Endodermal cell (in vitro differentiated cells): ENCODE data around the gene ZPLD1. TPM values are rescaled to one million over a fixed set of nuclear protein-coding genes. Genes with fewer than 3 reads are reported as not detected.

ENCODE experiments used
- DNase-seq: peaks from one replicate; pipeline ENCODE4 v3.0.0-alpha.2; 2017
- H3K27ac ChIP-seq: 2 replicates; pipeline ENCODE4 v1.5.1; 2013; ENCODE audit warnings: mild to moderate bottlenecking, low read depth, low read length, moderate library complexity
- H3K27me3 ChIP-seq: 2 replicates; pipeline ENCODE4 v1.6.1; 2013; ENCODE audit warnings: mild to moderate bottlenecking, low read length, moderate library complexity; ENCODE audit not compliant: insufficient read depth, control insufficient read depth, poor library complexity, severe bottlenecking
- H3K36me3 ChIP-seq: 2 replicates; pipeline ENCODE4 v1.7.0; 2013; ENCODE audit warnings: mild to moderate bottlenecking, low read length, moderate library complexity; ENCODE audit not compliant: control insufficient read depth, insufficient read depth
- H3K4me1 ChIP-seq: one replicate; pipeline ENCODE4 v1.7.0; 2013; ENCODE audit warnings: low read length; ENCODE audit not compliant: control insufficient read depth, insufficient read depth
- H3K4me3 ChIP-seq: 2 replicates; pipeline ENCODE4 v1.5.1; 2013; ENCODE audit warnings: mild to moderate bottlenecking, low read length, moderate library complexity
- H3K9ac ChIP-seq: 2 replicates; pipeline ENCODE4 v1.6.1; 2013; ENCODE audit warnings: mild to moderate bottlenecking, low read length, moderate library complexity; ENCODE audit not compliant: poor library complexity, severe bottlenecking; ENCODE audit errors: extremely low read depth
- H3K9me3 ChIP-seq: 2 replicates; pipeline ENCODE4 v1.6.1; 2013; ENCODE audit warnings: mild to moderate bottlenecking, low read length, moderate library complexity; ENCODE audit not compliant: control insufficient read depth
- H3K27ac Mint-ChIP-seq: 2 replicates; pipeline ENCODE4 v1.8.0; 2020; ENCODE audit warnings: mixed read lengths
- H3K27me3 Mint-ChIP-seq: 2 replicates; pipeline ENCODE4 v1.8.0; 2021; ENCODE audit warnings: mild to moderate bottlenecking, mixed read lengths; ENCODE audit not compliant: insufficient read depth
- H3K36me3 Mint-ChIP-seq: 2 replicates; pipeline ENCODE4 v1.8.0; 2020; ENCODE audit warnings: low read depth, mixed read lengths
- H3K4me1 Mint-ChIP-seq: 2 replicates; pipeline ENCODE4 v1.8.0; 2020; ENCODE audit warnings: mixed read lengths
- H3K4me3 Mint-ChIP-seq: 2 replicates; pipeline ENCODE4 v1.8.0; 2020; ENCODE audit warnings: mild to moderate bottlenecking, moderate library complexity, mixed read lengths
- H3K9me3 Mint-ChIP-seq: 2 replicates; pipeline ENCODE4 v1.8.0; 2020; ENCODE audit warnings: mild to moderate bottlenecking, mixed read lengths
- CTCF ChIP-seq: fragments of 200-600 bp; sonication (generic); conservative IDR thresholded peaks from 2 replicates; pipeline ENCODE4 v1.5.0; 2021; ENCODE audit warnings: antibody characterized with exemption, mild to moderate bottlenecking
- WGBS, 2 experiments: methylation state at CpG; one replicate each; pipeline versions ENCODE4 v1.1.5 to v1.1.7; 2013; ENCODE audit warnings: missing lambda C conversion rate in 2 of 2, mixed read lengths in 1 of 2; ENCODE audit not compliant: insufficient coverage in 1 of 2, insufficient read length in 1 of 2; 5-methylcytosine and 5-hydroxymethylcytosine counted together
- total RNA-seq, 2 donors: library from RNA; stranded (reverse); fragmentation: NEBNext Ultra II Directional in 1 of 2; extraction: Animal tissue kit (Norgen Biotek cat#: 25700) in 1 of 2; gene quantifications; 2 replicates in 1 of 2; 3 replicates in 1 of 2; pipeline ENCODE4 v1.2.1, GENCODE V29; 2021

Gene ZPLD1
- total RNA-seq, 2 donors from 2014 or later, result 0.18 TPM; not detected in 1

GRCh38 chr3:102466001-102466400 is 31.2 kb downstream of the ZPLD1 start:
- Mint-ChIP-seq H3K4me3 (no peak overlapping the region), H3K36me3 (no peaks in the 10 kb centered on the region), H3K9me3 (no peaks in the 10 kb centered on the region), H3K4me1 (no peaks in the 10 kb centered on the region), H3K27me3 (no peaks in the 10 kb centered on the region), H3K27ac (no peak overlapping the region)
- WGBS, 2 experiments, result 70 to 88% methylated on average over 1 of the region's 1 CpG
- Histone ChIP-seq H3K27ac (no peak overlapping the region), H3K36me3 (no peaks in the 10 kb centered on the region), H3K9ac (no peak overlapping the region), H3K27me3 (no peaks in the 10 kb centered on the region), H3K9me3 (no peaks in the 10 kb centered on the region), H3K4me3 (no peak overlapping the region), H3K4me1 (no peaks in the 10 kb centered on the region)
- peak; percentile 36 for TF ChIP-seq CTCF
- no peak for DNase-seq

GRCh38 chr3:102470066-102470465 is 35.3 kb downstream of the ZPLD1 start:
- Mint-ChIP-seq H3K36me3 (no peaks in the 10 kb centered on the region), H3K9me3 (no peaks in the 10 kb centered on the region), H3K4me1 (no peaks in the 10 kb centered on the region), H3K4me3 (no peak overlapping the region), H3K27ac (no peak overlapping the region), H3K27me3 (no peaks in the 10 kb centered on the region)
- no peak for TF ChIP-seq CTCF
- no peaks in the 10 kb centered on the region for H3K4me1 ChIP-seq
- H3K27ac ChIP-seq, result no peak overlapping the region
- 92 to 94% methylated on average over 3 to 6 of the region's 6 CpGs for WGBS, 2 experiments
- H3K9me3 ChIP-seq, result no peaks in the 10 kb centered on the region
- no peak overlapping the region for H3K4me3 ChIP-seq
- H3K9ac ChIP-seq, result no peak overlapping the region
- no peaks in the 10 kb centered on the region for H3K27me3 ChIP-seq
- no peak for DNase-seq
- no peaks in the 10 kb centered on the region for H3K36me3 ChIP-seq

DNA sequence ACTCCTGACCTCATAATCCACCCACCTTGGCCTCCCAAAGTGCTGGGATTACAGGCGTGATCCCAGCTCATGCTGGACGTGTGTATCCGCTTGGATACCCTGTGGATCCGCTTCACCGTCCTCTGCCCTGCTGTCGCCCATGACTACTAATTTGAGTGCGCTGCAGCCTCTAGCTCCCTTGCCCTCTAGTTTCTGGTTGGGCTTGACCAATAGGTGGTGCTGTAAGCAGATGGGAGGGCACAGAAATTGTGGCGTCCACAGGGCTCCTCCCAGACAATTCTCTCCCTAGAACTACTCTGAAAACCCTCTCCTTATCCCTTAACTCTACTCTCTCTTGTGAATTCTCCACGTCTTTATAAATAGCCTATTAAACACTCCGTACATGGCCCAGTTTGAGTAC is 36.2 kb downstream of the ZPLD1 start:
- Mint-ChIP-seq H3K9me3 (no peaks in the 10 kb centered on the region), H3K4me3 (no peak overlapping the region), H3K27me3 (no peaks in the 10 kb centered on the region), H3K36me3 (no peaks in the 10 kb centered on the region), H3K4me1 (no peaks in the 10 kb centered on the region), H3K27ac (no peak overlapping the region)
- H3K9me3 ChIP-seq, result no peaks in the 10 kb centered on the region
- 85 to 98% methylated on average over 5 to 10 of the region's 10 CpGs for WGBS, 2 experiments
- H3K27me3 ChIP-seq, result no peaks in the 10 kb centered on the region
- peak; percentile 74 for TF ChIP-seq CTCF
- peak; percentile 86 for DNase-seq
- no peak overlapping the region for H3K4me3 ChIP-seq
- no peak overlapping the region for H3K27ac ChIP-seq
- H3K4me1 ChIP-seq, result no peaks in the 10 kb centered on the region
- no peak overlapping the region for H3K9ac ChIP-seq
- H3K36me3 ChIP-seq, result no peaks in the 10 kb centered on the region
